ENCODE measurements around the gene ZFC3H1. TPM values are rescaled to one million over a fixed set of nuclear protein-coding genes. Genes with fewer than 3 reads are reported as not detected.

The ZFC3H1 gene
- total and polyA plus RNA-seq, 2 of the 8 experiments (the other 6 are each of a cell fraction or from before 2014, with no cell fraction given), result 20.0 to 32.4 TPM

DNA sequence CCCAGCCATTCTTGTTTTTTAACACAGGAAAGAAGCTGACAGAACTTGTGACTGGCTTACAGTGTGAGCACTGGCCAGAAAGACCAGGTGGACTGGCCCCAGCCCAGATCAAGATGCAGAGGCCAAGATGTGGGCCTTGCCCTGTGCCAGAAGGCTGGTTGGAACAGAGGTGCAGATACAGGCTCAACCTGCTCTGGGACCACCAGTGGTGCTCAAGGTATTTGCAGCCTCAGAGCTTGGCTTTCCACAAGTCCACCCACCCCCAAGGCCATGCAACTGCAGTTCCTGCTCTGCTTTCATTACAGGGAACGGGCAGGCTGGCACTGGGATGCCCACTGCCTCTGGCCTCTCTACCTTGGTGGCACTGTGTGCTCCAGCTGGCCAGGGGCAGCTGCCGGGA is 23.3 kb downstream of the ZFC3H1 start:
- H3K4ac ChIP-seq (replicated peaks; ENCODE audit: insufficient read length, low read depth, low read length), result no peak overlapping the region
- H4K5ac ChIP-seq (ENCODE audit: insufficient read length, low read depth, low read length), result no peak overlapping the region
- H2BK20ac ChIP-seq (ENCODE audit: low read length), result no peak overlapping the region
- H2BK12ac ChIP-seq (ENCODE audit: low read depth, low read length), result no peak overlapping the region
- H3K18ac ChIP-seq (ENCODE audit: extremely low read depth, low read length), result no peak overlapping the region
- no peaks in the 10 kb centered on the region for H3K4me1 ChIP-seq (replicated peaks in 1 of 4; ENCODE audit: control insufficient read depth in 3 of 4, insufficient read depth in 4 of 4, low read length in 3 of 4)
- no peak overlapping the region for H2AFZ ChIP-seq (ENCODE audit: low read length)
- ChIA-PET CTCF (ENCODE audit: partially characterized antibody) (interaction anchor here (0.9 to 1.5 kb wide), 4 partner anchors 8 to 106 kb away, joined by 4 to 9 read pairs (median 4); partner anchors contain the start of gene ZFC3H1), POLR2A (ENCODE audit: partially characterized antibody) (no interaction called here)
- H3K27me3 ChIP-seq (replicated peaks in 1 of 4; ENCODE audit: control insufficient read depth in 3 of 4, extremely low read depth in 1 of 4, insufficient read depth in 3 of 4, low read length in 3 of 4), result no peaks in the 10 kb centered on the region
- no peaks in the 10 kb centered on the region for H3K79me2 ChIP-seq (ENCODE audit: control insufficient read depth in 1 of 2, insufficient read depth in 2 of 2, low read length in 2 of 2)
- no peak overlapping the region for H3K9ac ChIP-seq (replicated peaks in 1 of 4; ENCODE audit: extremely low read depth in 1 of 4, low read depth in 3 of 4, low read length in 3 of 4)
- no peak overlapping the region for H3K4me3 ChIP-seq (ENCODE audit: extremely low read depth in 1 of 4, insufficient read depth in 2 of 4, low read depth in 3 of 4, low read length in 4 of 4)
- peaks cover 0 to 3% of the 10 kb centered on the region in 2 experiments for H4K20me1 ChIP-seq (replicated peaks in 1 of 2; ENCODE audit: control insufficient read depth in 1 of 2, insufficient read depth in 2 of 2, low read length in 2 of 2)
- DNase-seq (ENCODE audit: low read depth in 1 of 2, low spot score in 2 of 2), result no peak
- no peak overlapping the region for H2BK120ac ChIP-seq (replicated peaks; ENCODE audit: low read depth, low read length)
- no peak overlapping the region for H2BK15ac ChIP-seq (ENCODE audit: low read length)
- no peak overlapping the region for H2AK5ac ChIP-seq (ENCODE audit: low read depth, low read length)
- H3K36me3 ChIP-seq (ENCODE audit: control insufficient read depth in 2 of 4, insufficient read depth in 4 of 4, low read length in 3 of 4), result peaks cover 7 to 58% (median 41%) of the 10 kb centered on the region in 4 experiments
- no peak overlapping the region for H3K23ac ChIP-seq (ENCODE audit: insufficient read length)
- H2BK5ac ChIP-seq (ENCODE audit: low read depth, low read length), result no peak overlapping the region
- H3K56ac ChIP-seq (replicated peaks; ENCODE audit: insufficient read length, low read depth, low read length), result peak overlapping the region; percentile 59
- H4K91ac ChIP-seq (replicated peaks; ENCODE audit: insufficient read length, low read length), result no peak overlapping the region
- 93% methylated on average over 2 of the region's 2 CpGs; no CpG with 5 or more reads in 1 of the 2 experiments for WGBS, 2 experiments (ENCODE audit: extremely low coverage in 1 of 2, insufficient coverage in 1 of 2, insufficient read length in 1 of 2, insufficient replicate concordance in 2 of 2, low coverage in 1 of 2, low lambda C conversion rate in 2 of 2, missing lambda C conversion rate in 1 of 2)
- H3K14ac ChIP-seq (ENCODE audit: insufficient read length), result no peak overlapping the region
- no peaks in the 10 kb centered on the region for H3K79me1 ChIP-seq (ENCODE audit: low read depth, low read length)
- no peak overlapping the region for H3K27ac ChIP-seq (ENCODE audit: low read depth, low read length)
- no peak overlapping the region for H4K8ac ChIP-seq (ENCODE audit: extremely low read depth, insufficient read depth, low read length)
- no peaks in the 10 kb centered on the region for H3K23me2 ChIP-seq (ENCODE audit: low read depth, low read length)
- no peak for FAIRE-seq
- H3K4me2 ChIP-seq (ENCODE audit: insufficient read depth in 1 of 2, low read depth in 2 of 2, low read length in 2 of 2), result no peak overlapping the region
- H3K9me3 ChIP-seq (ENCODE audit: insufficient read depth in 2 of 2, low read depth in 1 of 2, low read length in 1 of 2), result no peaks in the 10 kb centered on the region
- TF ChIP-seq, protein P1, sequence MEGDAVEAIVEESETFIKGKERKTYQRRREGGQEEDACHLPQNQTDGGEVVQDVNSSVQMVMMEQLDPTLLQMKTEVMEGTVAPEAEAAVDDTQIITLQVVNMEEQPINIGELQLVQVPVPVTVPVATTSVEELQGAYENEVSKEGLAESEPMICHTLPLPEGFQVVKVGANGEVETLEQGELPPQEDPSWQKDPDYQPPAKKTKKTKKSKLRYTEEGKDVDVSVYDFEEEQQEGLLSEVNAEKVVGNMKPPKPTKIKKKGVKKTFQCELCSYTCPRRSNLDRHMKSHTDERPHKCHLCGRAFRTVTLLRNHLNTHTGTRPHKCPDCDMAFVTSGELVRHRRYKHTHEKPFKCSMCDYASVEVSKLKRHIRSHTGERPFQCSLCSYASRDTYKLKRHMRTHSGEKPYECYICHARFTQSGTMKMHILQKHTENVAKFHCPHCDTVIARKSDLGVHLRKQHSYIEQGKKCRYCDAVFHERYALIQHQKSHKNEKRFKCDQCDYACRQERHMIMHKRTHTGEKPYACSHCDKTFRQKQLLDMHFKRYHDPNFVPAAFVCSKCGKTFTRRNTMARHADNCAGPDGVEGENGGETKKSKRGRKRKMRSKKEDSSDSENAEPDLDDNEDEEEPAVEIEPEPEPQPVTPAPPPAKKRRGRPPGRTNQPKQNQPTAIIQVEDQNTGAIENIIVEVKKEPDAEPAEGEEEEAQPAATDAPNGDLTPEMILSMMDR (IDR thresholded peaks at IDR 0.05; ENCODE audit: control extremely low read depth in 1 of 3, insufficient read depth in 1 of 3, low read depth in 1 of 3, low read length in 3 of 3), result no peak
- TF ChIP-seq BACH1 (IDR thresholded peaks at IDR 0.05; ENCODE audit: low read length) (no peak), RBBP5 (IDR thresholded peaks at IDR 0.05; ENCODE audit: borderline replicate concordance, low read depth, low read length) (no peak), TBP (IDR thresholded peaks at IDR 0.05; ENCODE audit: low read depth, low read length) (no peak), CHD2 (IDR thresholded peaks at IDR 0.05; ENCODE audit: low read length) (no peak), ATF3 (IDR thresholded peaks at IDR 0.05; ENCODE audit: insufficient read depth, low read depth, low read length) (no peak), HDAC6 (IDR thresholded peaks at IDR 0.05; ENCODE audit: low read depth, low read length) (no peak), SP4 (IDR thresholded peaks at IDR 0.05; ENCODE audit: low read length) (no peak), BRCA1 (IDR thresholded peaks at IDR 0.05; ENCODE audit: low read depth, low read length) (no peak), SP2 (IDR thresholded peaks at IDR 0.05; ENCODE audit: low read length) (no peak), SRF (IDR thresholded peaks at IDR 0.05; ENCODE audit: low read depth, low read length) (no peak), KDM1A (IDR thresholded peaks at IDR 0.05; ENCODE audit: borderline replicate concordance, low read length) (no peak), CBX5 (IDR thresholded peaks at IDR 0.05; ENCODE audit: low read depth, low read length) (no peak)

Data from H1 (cell line).